ENCODE results near the gene PCSK5. TPM values are rescaled to one million over a fixed set of nuclear protein-coding genes. Genes with fewer than 3 reads are reported as not detected.

The PCSK5 gene
- total RNA-seq, 1 experiment from 2014 or later: 7.5 TPM

GRCh38 chr9:76333388-76333787 lies 442.9 kb downstream of the PCSK5 start:
- H3K27ac Mint-ChIP-seq: no peak overlapping the region
- Histone ChIP-seq H3K23ac (ENCODE audit: insufficient read length, low read depth, low read length) (no peak overlapping the region), H3K18ac (ENCODE audit: insufficient read length, low read depth, low read length) (no peak overlapping the region), H3K79me1 (ENCODE audit: insufficient read depth, low read depth, low read length, poor library complexity, severe bottlenecking) (no peaks in the 10 kb centered on the region), H3T11ph (ENCODE audit: low read length) (no peak overlapping the region), H3K4me2 (ENCODE audit: insufficient read depth, insufficient read length, low read length) (no peak overlapping the region), H2AFZ (ENCODE audit: low read length) (no peak overlapping the region), H3K4ac (ENCODE audit: low read depth, low read length) (no peak overlapping the region), H4K5ac (ENCODE audit: insufficient read length, low read depth, low read length) (no peak overlapping the region), H4K91ac (ENCODE audit: insufficient read length, low read depth, low read length) (no peak overlapping the region), H3K4me1 (ENCODE audit: insufficient read depth, low read length) (no peaks in the 10 kb centered on the region; the same call in 1 of the 2 replicates), H3K9me3 (ENCODE audit: control insufficient read depth, low read depth, low read length) (no peaks in the 10 kb centered on the region), H3K9ac (ENCODE audit: extremely low read depth, insufficient read length, low read length) (no peak overlapping the region), H2BK15ac (ENCODE audit: low read depth, low read length) (no peak overlapping the region), H2BK120ac (ENCODE audit: low read depth, low read length, poor library complexity, severe bottlenecking) (no peak overlapping the region), H3K23me2 (ENCODE audit: insufficient read length, low read depth, low read length, poor library complexity, severe bottlenecking) (no peaks in the 10 kb centered on the region), H2BK20ac (ENCODE audit: low read depth, low read length, poor library complexity, severe bottlenecking) (no peak overlapping the region), H4K8ac (replicated peaks; ENCODE audit: insufficient read length, low read depth, low read length) (no peak overlapping the region), H2BK12ac (ENCODE audit: insufficient read length, low read depth, low read length) (no peak overlapping the region), H3K79me2 (ENCODE audit: insufficient read depth, low read length) (no peaks in the 10 kb centered on the region), H3K27ac (ENCODE audit: insufficient read length, low read depth, low read length) (no peak overlapping the region), H3K27me3 (ENCODE audit: insufficient read depth, low read length) (no peaks in the 10 kb centered on the region), H3K56ac (ENCODE audit: insufficient read length, low read depth, low read length) (no peak overlapping the region), H2AK5ac (ENCODE audit: insufficient read length, low read length) (no peak overlapping the region), H4K20me1 (ENCODE audit: control insufficient read depth, insufficient read depth, insufficient read length) (no peaks in the 10 kb centered on the region), H2BK5ac (ENCODE audit: insufficient read length, low read length) (no peak overlapping the region), H3K14ac (ENCODE audit: insufficient read depth, low read length) (no peak overlapping the region)
- no peak overlapping the region for H3K4me3 Mint-ChIP-seq
- no peaks in the 10 kb centered on the region; a peak in 1 of 7 replicates for H3K36me3 Mint-ChIP-seq (ENCODE audit: insufficient read depth in 1 of 3, low read depth in 3 of 3)
- H3K27me3 Mint-ChIP-seq (ENCODE audit: low read depth): peaks cover 2% of the 10 kb centered on the region; the same call in 1 of the 2 replicates
- WGBS (ENCODE audit: extremely low coverage, insufficient read length, low lambda C conversion rate): no CpG with 5 or more reads among the region's 3 CpGs
- H3K9me3 Mint-ChIP-seq: peaks cover 0 to 3% of the 10 kb centered on the region in 2 experiments; a peak in 1 of 5 replicates
- DNase-seq: no peak
- TF ChIP-seq CTCF (conservative IDR thresholded peaks at IDR 0.05): no peak
- peaks cover 3 to 7% of the 10 kb centered on the region in 2 experiments; a peak in 3 of 4 replicates for H3K4me1 Mint-ChIP-seq

All from H9 (cell line).